ENCODE data around the gene COX7B2.
A peak's percentile ranks its signal among the peaks of the same experiment; 100 is the strongest.

The COX7B2 gene

DNA sequence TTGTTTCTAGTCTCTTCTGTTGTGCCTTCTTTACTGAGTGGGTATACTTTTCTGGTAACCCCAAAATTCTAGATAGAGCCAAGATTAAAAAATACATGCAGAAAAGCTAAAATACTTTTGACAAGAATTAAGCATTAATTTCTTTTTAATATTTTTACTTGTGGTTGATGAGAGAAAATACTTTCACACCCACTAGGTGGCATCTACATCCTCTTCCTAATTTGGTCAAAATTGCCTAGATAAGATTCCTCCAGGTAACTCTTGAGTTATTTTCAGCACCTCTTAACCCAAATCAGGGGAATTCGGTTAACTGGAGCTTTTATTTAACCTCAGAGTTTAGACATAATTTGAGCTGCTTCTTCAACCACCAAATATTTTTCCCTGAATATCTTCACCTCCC, 28.4 kb upstream of the COX7B2 start:
- no peak for TF ChIP-seq EZH2phosphoT487 (IDR thresholded peaks at IDR 0.05; ENCODE audit: borderline replicate concordance)
- TF ChIP-seq, protein P1, sequence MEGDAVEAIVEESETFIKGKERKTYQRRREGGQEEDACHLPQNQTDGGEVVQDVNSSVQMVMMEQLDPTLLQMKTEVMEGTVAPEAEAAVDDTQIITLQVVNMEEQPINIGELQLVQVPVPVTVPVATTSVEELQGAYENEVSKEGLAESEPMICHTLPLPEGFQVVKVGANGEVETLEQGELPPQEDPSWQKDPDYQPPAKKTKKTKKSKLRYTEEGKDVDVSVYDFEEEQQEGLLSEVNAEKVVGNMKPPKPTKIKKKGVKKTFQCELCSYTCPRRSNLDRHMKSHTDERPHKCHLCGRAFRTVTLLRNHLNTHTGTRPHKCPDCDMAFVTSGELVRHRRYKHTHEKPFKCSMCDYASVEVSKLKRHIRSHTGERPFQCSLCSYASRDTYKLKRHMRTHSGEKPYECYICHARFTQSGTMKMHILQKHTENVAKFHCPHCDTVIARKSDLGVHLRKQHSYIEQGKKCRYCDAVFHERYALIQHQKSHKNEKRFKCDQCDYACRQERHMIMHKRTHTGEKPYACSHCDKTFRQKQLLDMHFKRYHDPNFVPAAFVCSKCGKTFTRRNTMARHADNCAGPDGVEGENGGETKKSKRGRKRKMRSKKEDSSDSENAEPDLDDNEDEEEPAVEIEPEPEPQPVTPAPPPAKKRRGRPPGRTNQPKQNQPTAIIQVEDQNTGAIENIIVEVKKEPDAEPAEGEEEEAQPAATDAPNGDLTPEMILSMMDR (conservative IDR thresholded peaks at IDR 0.05; ENCODE audit: low read length) = peak; percentile 56; the same call in 1 of the 2 replicates
- H3K4me2 ChIP-seq (ENCODE audit: low read depth, low read length, poor library complexity, severe bottlenecking) = no peak overlapping the region
- no peaks in the 10 kb centered on the region for H3K9me2 ChIP-seq (replicated peaks; ENCODE audit: low read depth, low read length)
- no peak overlapping the region for H2AFZ ChIP-seq (ENCODE audit: low read length)
- H3K4me1 ChIP-seq (ENCODE audit: insufficient read depth, low read length, poor library complexity, severe bottlenecking) = no peaks in the 10 kb centered on the region
- H4K20me1 ChIP-seq (ENCODE audit: insufficient read depth, low read length, poor library complexity, severe bottlenecking) = no peaks in the 10 kb centered on the region
- H3K27me3 ChIP-seq (ENCODE audit: insufficient read depth, low read length, poor library complexity, severe bottlenecking) = no peaks in the 10 kb centered on the region
- H3K36me3 ChIP-seq (ENCODE audit: insufficient read depth, low read length) = no peaks in the 10 kb centered on the region
- no peak overlapping the region for H3K9ac ChIP-seq (ENCODE audit: low read depth, low read length, poor library complexity, severe bottlenecking)
- no peaks in the 10 kb centered on the region for H3K9me3 ChIP-seq (ENCODE audit: insufficient read depth, low read depth, low read length)
- no peak overlapping the region for H3K4me3 ChIP-seq (ENCODE audit: low read length, poor library complexity, severe bottlenecking)
- no peaks in the 10 kb centered on the region for H3K79me2 ChIP-seq (ENCODE audit: insufficient read depth, low read length)
- no peaks in the 10 kb centered on the region for H3F3A ChIP-seq (ENCODE audit: low read depth)

DNA sequence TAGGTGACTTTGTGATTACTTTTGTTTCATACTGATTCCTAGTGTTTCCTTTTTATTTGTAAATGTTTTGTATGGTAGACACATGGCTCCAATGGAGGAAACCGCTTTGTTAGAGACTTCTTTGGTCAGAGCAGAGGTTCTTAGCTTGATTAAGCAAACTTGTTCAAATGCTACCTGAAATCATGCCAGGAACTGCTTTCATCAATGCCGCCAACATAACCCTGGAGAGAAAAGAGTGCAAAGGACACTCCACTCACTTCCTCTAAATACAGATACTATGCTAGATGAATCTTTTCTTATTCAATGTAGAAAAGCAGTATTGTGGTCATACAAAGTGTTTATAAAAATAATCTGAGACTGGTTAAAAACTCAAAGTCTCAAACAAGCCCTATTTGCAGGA, 25.7 kb upstream of the COX7B2 start:
- Histone ChIP-seq H3K4me3 (ENCODE audit: low read length, poor library complexity, severe bottlenecking) (no peak overlapping the region), H3K9ac (ENCODE audit: low read depth, low read length, poor library complexity, severe bottlenecking) (no peak overlapping the region), H2AFZ (ENCODE audit: low read length) (no peak overlapping the region), H3F3A (ENCODE audit: low read depth) (no peaks in the 10 kb centered on the region), H3K27me3 (ENCODE audit: insufficient read depth, low read length, poor library complexity, severe bottlenecking) (peaks cover 2% of the 10 kb centered on the region), H3K79me2 (ENCODE audit: insufficient read depth, low read length) (no peaks in the 10 kb centered on the region), H3K9me3 (ENCODE audit: insufficient read depth, low read depth, low read length) (no peaks in the 10 kb centered on the region), H3K36me3 (ENCODE audit: insufficient read depth, low read length) (no peaks in the 10 kb centered on the region), H3K4me2 (ENCODE audit: low read depth, low read length, poor library complexity, severe bottlenecking) (no peak overlapping the region), H3K4me1 (ENCODE audit: insufficient read depth, low read length, poor library complexity, severe bottlenecking) (no peaks in the 10 kb centered on the region), H3K9me2 (replicated peaks; ENCODE audit: low read depth, low read length) (no peaks in the 10 kb centered on the region), H4K20me1 (ENCODE audit: insufficient read depth, low read length, poor library complexity, severe bottlenecking) (no peaks in the 10 kb centered on the region)
- no peak for TF ChIP-seq EZH2phosphoT487 (IDR thresholded peaks at IDR 0.05; ENCODE audit: borderline replicate concordance)
- TF ChIP-seq, protein P1 (conservative IDR thresholded peaks at IDR 0.05; ENCODE audit: low read length) = no peak

DNA sequence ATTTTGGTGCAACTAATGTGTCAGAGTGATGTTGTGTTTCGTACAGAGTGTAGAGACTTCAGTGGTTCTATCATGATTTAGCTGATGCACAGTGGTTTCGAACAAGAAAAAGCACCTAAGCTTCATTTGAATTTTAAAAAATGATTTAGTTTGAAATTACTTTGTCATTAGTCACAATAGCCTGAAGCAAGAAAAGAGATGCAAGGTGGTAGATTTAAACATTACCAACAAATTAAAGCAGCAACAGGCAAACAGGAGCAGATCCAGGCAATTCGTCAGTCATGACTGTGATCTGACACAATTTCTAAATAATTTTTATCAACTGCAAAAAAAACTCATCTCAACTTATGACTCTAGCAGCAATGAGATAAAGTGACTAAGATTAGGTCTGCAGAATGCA, 24.6 kb upstream of the COX7B2 start:
- Histone ChIP-seq H3K36me3 (ENCODE audit: insufficient read depth, low read length) (no peaks in the 10 kb centered on the region), H3K9me3 (ENCODE audit: insufficient read depth, low read depth, low read length) (no peaks in the 10 kb centered on the region), H3K4me1 (ENCODE audit: insufficient read depth, low read length, poor library complexity, severe bottlenecking) (no peaks in the 10 kb centered on the region), H2AFZ (ENCODE audit: low read length) (no peak overlapping the region), H3F3A (ENCODE audit: low read depth) (no peaks in the 10 kb centered on the region), H3K4me2 (ENCODE audit: low read depth, low read length, poor library complexity, severe bottlenecking) (no peak overlapping the region), H3K9ac (ENCODE audit: low read depth, low read length, poor library complexity, severe bottlenecking) (no peak overlapping the region), H4K20me1 (ENCODE audit: insufficient read depth, low read length, poor library complexity, severe bottlenecking) (no peaks in the 10 kb centered on the region), H3K79me2 (ENCODE audit: insufficient read depth, low read length) (no peaks in the 10 kb centered on the region), H3K4me3 (ENCODE audit: low read length, poor library complexity, severe bottlenecking) (no peak overlapping the region), H3K9me2 (replicated peaks; ENCODE audit: low read depth, low read length) (no peaks in the 10 kb centered on the region), H3K27me3 (ENCODE audit: insufficient read depth, low read length, poor library complexity, severe bottlenecking) (peaks cover 5% of the 10 kb centered on the region)
- TF ChIP-seq EZH2phosphoT487 (IDR thresholded peaks at IDR 0.05; ENCODE audit: borderline replicate concordance) = no peak
- TF ChIP-seq, protein P1 (conservative IDR thresholded peaks at IDR 0.05; ENCODE audit: low read length) = no peak
